GM12878 (cell line): ENCODE measurements around the gene METTL4. TPM values are rescaled to one million over a fixed set of nuclear protein-coding genes. Genes with fewer than 3 reads are reported as not detected.

ENCODE experiments used
- ATAC-seq: fragments of 200-7000 bp; cut with Tn5 transposase; 3 replicates; pipeline ENCODE4 v1.9.1; 2020; ENCODE audit warnings: mild to moderate bottlenecking, moderate library complexity
- BruUV-seq: library from RNA; stranded (reverse); fragments of 400-500 nt; replicated peaks from 2 replicates; lab custom pipeline; 2021; lab: Mats Ljungman, UMichigan
- CTCF ChIA-PET: fragments of 300-600 bp; sonication (Branson Sonifier 250); formaldehyde crosslinking; extraction: SDS; loops from one replicate; lab custom pipeline; 2021; ENCODE audit warnings: inconsistent platforms; lab: Yijun Ruan, JAX
- POLR2A ChIA-PET: fragments of 350-600 bp; formaldehyde crosslinking; extraction: SDS; loops from one replicate; lab custom pipeline; 2021; ENCODE audit warnings: inconsistent platforms; lab: Charles Lee
- RAD21 ChIA-PET: fragments of 300-600 bp; sonication (Branson Sonifier 250); formaldehyde crosslinking; loops from one replicate; lab custom pipeline; 2023; ENCODE audit warnings: antibody characterized with exemption; ENCODE audit not compliant: unreplicated experiment; lab: Charles Lee
- SMC1A ChIA-PET: fragments of 300-600 bp; sonication (Branson Sonifier 250); formaldehyde crosslinking; loops from one replicate; lab custom pipeline; 2023; ENCODE audit not compliant: unreplicated experiment, uncharacterized antibody; lab: Charles Lee
- DNase-seq: peaks from one replicate; pipeline ENCODE4 v3.0.0-alpha.2; 2011; ENCODE audit warnings: low read depth, low spot score
- FAIRE-seq: peaks from 3 replicates; lab custom pipeline; 2011; peaks lifted over from hg19 to GRCh38; lab: Jason Lieb, UNC
- H2AFZ ChIP-seq: 2 replicates; pipeline ENCODE4 v1.6.0; 2011; ENCODE audit warnings: low read depth, low read length, control low read depth; ENCODE audit not compliant: control insufficient read depth
- H3K27ac ChIP-seq: 2 replicates; pipeline ENCODE4 v1.5.1; 2011; ENCODE audit warnings: control low read depth; ENCODE audit not compliant: control insufficient read depth, insufficient read depth
- H3K27me3 ChIP-seq, 2 experiments: replicated peaks in 1 of 2; 2 replicates each; pipeline versions ENCODE4 v1.6.0 to v1.6.1; 2011; ENCODE audit warnings: low read length in 1 of 2; ENCODE audit not compliant: control insufficient read depth in 2 of 2, insufficient read depth in 2 of 2
- H3K36me3 ChIP-seq, 2 experiments: 2 replicates each; pipeline ENCODE4 v1.5.1; 2011; ENCODE audit warnings: low read length in 1 of 2; ENCODE audit not compliant: control insufficient read depth in 2 of 2, insufficient read depth in 2 of 2
- H3K4me1 ChIP-seq: 2 replicates; pipeline ENCODE4 v1.6.1; 2011; ENCODE audit warnings: mild to moderate bottlenecking, low read length, moderate library complexity, mixed read lengths; ENCODE audit not compliant: control insufficient read depth, insufficient read depth
- H3K4me2 ChIP-seq: 2 replicates; pipeline ENCODE4 v1.6.0; 2011; ENCODE audit warnings: control low read depth; ENCODE audit not compliant: control insufficient read depth, insufficient read depth
- H3K4me3 ChIP-seq: fragments of 200-600 bp; sonication (generic); 2 replicates; pipeline ENCODE4 v1.5.1; 2016
- H3K79me2 ChIP-seq: 2 replicates; pipeline ENCODE4 v1.6.0; 2011; ENCODE audit warnings: low read length; ENCODE audit not compliant: control insufficient read depth, insufficient read depth
- H3K9ac ChIP-seq: 2 replicates; pipeline ENCODE4 v1.8.0; 2011; ENCODE audit warnings: low read length, control low read depth, mixed read lengths; ENCODE audit not compliant: control insufficient read depth, insufficient read depth
- H3K9me3 ChIP-seq: replicated peaks from 3 replicates; pipeline ENCODE4 v1.5.1; 2011; ENCODE audit warnings: mild to moderate bottlenecking, low read length; ENCODE audit not compliant: control insufficient read depth, insufficient read depth
- H4K20me1 ChIP-seq: 2 replicates; pipeline ENCODE4 v1.6.0; 2011; ENCODE audit not compliant: control insufficient read depth, insufficient read depth
- ATF7 ChIP-seq: fragments of 450-650 bp; IDR thresholded peaks from 2 replicates; pipeline ENCODE4 v1.6.1; 2016; ENCODE audit warnings: low read depth, mild to moderate bottlenecking
- E4F1 ChIP-seq: fragments of 450-650 bp; IDR thresholded peaks from 2 replicates; pipeline ENCODE4 v1.6.1; 2018; ENCODE audit warnings: borderline replicate concordance, mild to moderate bottlenecking; ENCODE audit not compliant: partially characterized antibody
- FOXK2 ChIP-seq: fragments of 450-650 bp; IDR thresholded peaks from 2 replicates; pipeline ENCODE4 v1.6.1; 2017; ENCODE audit warnings: mild to moderate bottlenecking, moderate library complexity
- IKZF2 ChIP-seq, 2 experiments: fragments of 450-650 bp; IDR thresholded peaks; 2 replicates each; pipeline ENCODE4 v1.6.1; 2017; ENCODE audit warnings: mild to moderate bottlenecking in 2 of 2, moderate library complexity in 2 of 2
- IRF4 ChIP-seq: IDR thresholded peaks from 2 replicates; pipeline ENCODE4 v1.6.1; 2011; ENCODE audit warnings: low read depth, low read length
- MEF2A ChIP-seq: IDR thresholded peaks from 2 replicates; pipeline ENCODE4 v1.6.1; 2011; ENCODE audit warnings: low read depth, mild to moderate bottlenecking, low read length, moderate library complexity; ENCODE audit not compliant: insufficient read depth
- MYB ChIP-seq: fragments of 150-350 bp; IDR thresholded peaks from 2 replicates; pipeline ENCODE4 v1.6.1; 2014; ENCODE audit warnings: mild to moderate bottlenecking, low read depth, low read length, borderline replicate concordance
- NFXL1 ChIP-seq: fragments of 450-650 bp; IDR thresholded peaks from 2 replicates; pipeline ENCODE4 v1.6.1; 2017; ENCODE audit warnings: antibody characterized with exemption, mild to moderate bottlenecking, borderline replicate concordance
- NR2F1 ChIP-seq: fragments of 450-650 bp; conservative IDR thresholded peaks from 2 replicates; pipeline ENCODE4 v1.6.1; 2017; ENCODE audit warnings: mild to moderate bottlenecking
- RELB ChIP-seq: fragments of 450-650 bp; IDR thresholded peaks from 2 replicates; pipeline ENCODE4 v1.6.1; 2017; ENCODE audit warnings: low read depth, mild to moderate bottlenecking, moderate library complexity
- SIX5 ChIP-seq: IDR thresholded peaks from 2 replicates; pipeline ENCODE4 v1.6.1; 2011; ENCODE audit warnings: mild to moderate bottlenecking, low read depth, low read length, moderate library complexity; ENCODE audit not compliant: severe bottlenecking
- ZBTB40 ChIP-seq: fragments of 450-650 bp; IDR thresholded peaks from 2 replicates; pipeline ENCODE4 v1.6.1; 2016; ENCODE audit warnings: mild to moderate bottlenecking, moderate library complexity, borderline replicate concordance
- WGBS: methylation state at CpG from one replicate; pipeline ENCODE4 v1.1.6; 2016; ENCODE audit warnings: low lambda C conversion rate; ENCODE audit not compliant: insufficient replicate concordance, insufficient coverage; ENCODE audit errors: missing lambda C conversion rate; 5-methylcytosine and 5-hydroxymethylcytosine counted together
- in situ Hi-C: fragments of 300-500 bp; cut with MboI; formaldehyde crosslinking; loops from 9 replicates; pipeline ENCODE4 v1.14.3; 2018; ENCODE audit warnings: mixed read lengths
- intact Hi-C: fragments of 100-400 bp; cut with micrococcal nuclease; formaldehyde crosslinking; loops from one replicate; pipeline ENCODE4 v1.14.2; 2022; ENCODE audit not compliant: unreplicated experiment
- polyA plus RNA-seq, 11 experiments: library from polyadenylated mRNA; depleted of rRNA in 4 of 11; unstranded in 6 of 11; stranded (reverse) in 5 of 11; fragments of >200 nt; fragmentation: Nextera tagmentation in 4 of 11; fragmentation: Illumina TruSeq in 1 of 11; extraction: Ambion mirVana in 4 of 11; extraction: Trizol in 1 of 11; gene quantifications; 1 replicate in 1 of 11; 2 replicates in 10 of 11; pipeline versions ENCODE4 v1.2.1 to v1.2.3, GENCODE V29; 2011 to 2016; ENCODE audit warnings: inconsistent platforms in 2 of 11, missing spikeins in 2 of 11, low read depth in 1 of 11
- total RNA-seq, 4 experiments: library from RNA; depleted of rRNA in 3 of 4; stranded (reverse); fragments of >200 nt in 3 of 4; fragmentation: Illumina TruSeq in 1 of 4; extraction: Trizol in 1 of 4; gene quantifications; 2 replicates each; pipeline versions ENCODE4 v1.2.1 to v1.2.3, GENCODE V29; 2013 to 2021
- TF ChIP-seq, protein P1 (sequence below), 3 experiments: IDR thresholded peaks in 2 of 3; conservative IDR thresholded peaks in 1 of 3; 2 replicates each; pipeline ENCODE4 v1.5.1; 2011; ENCODE audit warnings: low read depth in 3 of 3, low read length in 3 of 3, mild to moderate bottlenecking in 3 of 3, control low read depth in 2 of 3, moderate library complexity in 2 of 3, inconsistent platforms in 1 of 3, mixed read lengths in 1 of 3; ENCODE audit not compliant: control insufficient read depth in 2 of 3, insufficient read depth in 1 of 3; ENCODE audit errors: extremely low read depth in 1 of 3

The METTL4 gene
- total and polyA plus RNA-seq, 10 of the 15 experiments (the other 5 are each of a cell fraction or from before 2014, with no cell fraction given): 4.9 to 15.2 (median 12.3) TPM

DNA sequence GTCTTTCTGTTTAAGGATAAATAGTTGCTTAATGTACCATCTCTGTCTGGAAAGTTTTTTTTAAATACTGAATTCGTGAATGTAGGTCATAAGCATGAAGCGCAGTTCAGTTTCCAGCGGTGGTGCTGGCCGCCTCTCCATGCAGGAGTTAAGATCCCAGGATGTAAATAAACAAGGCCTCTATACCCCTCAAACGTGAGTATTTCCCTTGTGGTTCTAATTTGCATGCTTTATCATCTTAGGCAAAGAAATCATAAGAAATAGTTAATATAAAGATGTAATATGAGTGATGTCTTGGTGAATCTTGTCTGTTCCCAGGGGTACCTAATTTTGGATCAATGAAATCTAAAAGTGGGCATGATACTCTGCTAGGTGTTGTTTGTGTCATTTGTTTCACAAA is 1.6 kb upstream of the METTL4 start:
- POLR2A ChIA-PET: interaction anchor here (1.6 kb wide), 1 partner anchor 10 kb away, joined by 3 read pairs; no protein-coding TSS in a partner anchor
- no peaks in the 10 kb centered on the region for H3K9me3 ChIP-seq
- TF ChIP-seq IKZF2 (IDR thresholded peaks at IDR 0.05): no peak
- TF ChIP-seq FOXK2: no peak
- TF ChIP-seq MYB: no peak
- TF ChIP-seq, protein P1, sequence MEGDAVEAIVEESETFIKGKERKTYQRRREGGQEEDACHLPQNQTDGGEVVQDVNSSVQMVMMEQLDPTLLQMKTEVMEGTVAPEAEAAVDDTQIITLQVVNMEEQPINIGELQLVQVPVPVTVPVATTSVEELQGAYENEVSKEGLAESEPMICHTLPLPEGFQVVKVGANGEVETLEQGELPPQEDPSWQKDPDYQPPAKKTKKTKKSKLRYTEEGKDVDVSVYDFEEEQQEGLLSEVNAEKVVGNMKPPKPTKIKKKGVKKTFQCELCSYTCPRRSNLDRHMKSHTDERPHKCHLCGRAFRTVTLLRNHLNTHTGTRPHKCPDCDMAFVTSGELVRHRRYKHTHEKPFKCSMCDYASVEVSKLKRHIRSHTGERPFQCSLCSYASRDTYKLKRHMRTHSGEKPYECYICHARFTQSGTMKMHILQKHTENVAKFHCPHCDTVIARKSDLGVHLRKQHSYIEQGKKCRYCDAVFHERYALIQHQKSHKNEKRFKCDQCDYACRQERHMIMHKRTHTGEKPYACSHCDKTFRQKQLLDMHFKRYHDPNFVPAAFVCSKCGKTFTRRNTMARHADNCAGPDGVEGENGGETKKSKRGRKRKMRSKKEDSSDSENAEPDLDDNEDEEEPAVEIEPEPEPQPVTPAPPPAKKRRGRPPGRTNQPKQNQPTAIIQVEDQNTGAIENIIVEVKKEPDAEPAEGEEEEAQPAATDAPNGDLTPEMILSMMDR (IDR thresholded peaks at IDR 0.05 in 2 of 3, conservative IDR thresholded peaks at IDR 0.05 in 1 of 3; ENCODE audit: control insufficient read depth in 2 of 3, extremely low read depth in 1 of 3, insufficient read depth in 1 of 3, low read depth in 3 of 3, low read length in 3 of 3): no peak
- TF ChIP-seq MEF2A: no peak
- TF ChIP-seq ATF7: no peak
- no peak for TF ChIP-seq NFXL1
- no peak for TF ChIP-seq IRF4
- no peak for TF ChIP-seq SIX5
- TF ChIP-seq NR2F1: no peak
- TF ChIP-seq E4F1: no peak
- no peak for TF ChIP-seq RELB
- TF ChIP-seq ZBTB40: no peak

More for the DNA sequence above, 1.6 kb upstream of the METTL4 start:
- DNase-seq: no peak
- Histone ChIP-seq H3K79me2 (peaks cover 71% of the 10 kb centered on the region), H3K4me1 (peaks cover 5% of the 10 kb centered on the region), H3K27me3 (no peaks in the 10 kb centered on the region), H2AFZ (no peak overlapping the region; the same call in none of the 2 replicates), H3K4me2 (peak overlapping the region; percentile 64), H3K4me3 (peak overlapping the region; percentile 82), H3K9ac (peak overlapping the region; percentile 97; the same call in 1 of the 2 replicates), H3K36me3 (peaks cover 4 to 6% of the 10 kb centered on the region in 2 experiments), H3K27ac (0 out of 2 replicates have a peak overlapping the region, but pooled peaks have one; percentile 1), H4K20me1 (no peaks in the 10 kb centered on the region)
- WGBS: 58% methylated on average over 5 of the region's 5 CpGs
- RAD21 ChIA-PET: interaction anchor here (1.1 to 3.9 kb wide), 4 partner anchors 33 to 103 kb away, joined by 3 to 32 read pairs (median 12); partner anchors contain the start of gene SMCHD1
- no TSS peak for BruUV-seq
- SMC1A ChIA-PET: interaction anchor here (1.5 to 3.0 kb wide), 5 partner anchors 16 to 84 kb away, joined by 3 to 13 read pairs (median 10); no protein-coding TSS in a partner anchor
- in situ Hi-C loops (no loop called here), intact Hi-C loops (loop anchor here (2.0 to 5.0 kb wide), 2 partner anchors 82 to 674 kb away; partner anchors contain the start of genes MYL12A and SMCHD1)
- CTCF ChIA-PET: interaction anchor here (0.5 to 1.6 kb wide), 6 partner anchors 16 to 918 kb away, joined by 3 to 5 read pairs (median 3); no protein-coding TSS in a partner anchor
- no peak for FAIRE-seq
- no peak for ATAC-seq
